ENCODE measurements around the gene CELSR2.

CELSR2 gene

DNA sequence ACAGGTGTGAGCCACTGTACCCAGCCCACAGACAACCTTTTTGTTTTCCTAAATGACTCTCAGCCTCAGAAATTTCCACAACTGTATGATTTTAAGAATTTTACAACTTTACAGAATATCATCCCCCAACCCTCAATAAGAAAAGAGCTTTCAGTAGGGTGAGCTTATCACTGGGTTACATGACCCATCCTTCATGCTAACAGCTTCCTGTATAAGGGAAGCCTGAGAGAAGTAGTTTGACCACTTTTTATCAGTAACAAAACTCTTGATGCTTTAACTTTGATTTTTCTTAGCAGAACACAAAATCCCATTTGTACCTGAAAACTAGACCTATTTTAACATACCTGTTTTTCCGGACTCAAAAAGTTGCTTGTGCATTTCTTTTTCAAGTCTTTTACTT is 67.2 kb downstream of the CELSR2 start:
- Histone ChIP-seq H3K4me3 (no peak overlapping the region), H3K27ac (no peak overlapping the region)
- TF ChIP-seq, protein P1, sequence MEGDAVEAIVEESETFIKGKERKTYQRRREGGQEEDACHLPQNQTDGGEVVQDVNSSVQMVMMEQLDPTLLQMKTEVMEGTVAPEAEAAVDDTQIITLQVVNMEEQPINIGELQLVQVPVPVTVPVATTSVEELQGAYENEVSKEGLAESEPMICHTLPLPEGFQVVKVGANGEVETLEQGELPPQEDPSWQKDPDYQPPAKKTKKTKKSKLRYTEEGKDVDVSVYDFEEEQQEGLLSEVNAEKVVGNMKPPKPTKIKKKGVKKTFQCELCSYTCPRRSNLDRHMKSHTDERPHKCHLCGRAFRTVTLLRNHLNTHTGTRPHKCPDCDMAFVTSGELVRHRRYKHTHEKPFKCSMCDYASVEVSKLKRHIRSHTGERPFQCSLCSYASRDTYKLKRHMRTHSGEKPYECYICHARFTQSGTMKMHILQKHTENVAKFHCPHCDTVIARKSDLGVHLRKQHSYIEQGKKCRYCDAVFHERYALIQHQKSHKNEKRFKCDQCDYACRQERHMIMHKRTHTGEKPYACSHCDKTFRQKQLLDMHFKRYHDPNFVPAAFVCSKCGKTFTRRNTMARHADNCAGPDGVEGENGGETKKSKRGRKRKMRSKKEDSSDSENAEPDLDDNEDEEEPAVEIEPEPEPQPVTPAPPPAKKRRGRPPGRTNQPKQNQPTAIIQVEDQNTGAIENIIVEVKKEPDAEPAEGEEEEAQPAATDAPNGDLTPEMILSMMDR (IDR thresholded peaks at IDR 0.05), result no peak
- no peak for DNase-seq (ENCODE audit: low spot score)

DNA sequence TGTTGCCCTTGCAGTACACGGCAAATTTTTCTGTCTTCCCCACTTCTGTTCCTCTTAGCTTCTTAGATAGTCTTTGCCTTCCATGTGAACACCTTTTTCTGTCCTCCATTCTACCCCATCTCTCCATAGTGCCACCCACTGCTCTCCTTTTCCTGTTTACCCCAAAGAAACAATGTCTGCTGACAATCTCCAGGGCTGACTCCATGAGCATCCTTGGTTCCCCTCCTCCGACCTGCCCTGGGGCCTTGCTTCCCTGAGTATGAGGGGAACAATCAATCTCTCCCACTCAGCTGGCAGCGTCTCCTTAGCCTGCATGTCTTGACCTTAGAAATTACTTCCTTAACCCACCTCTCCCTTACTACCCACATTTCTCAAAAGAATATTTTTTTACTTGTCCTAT is 69.8 kb downstream of the CELSR2 start:
- H3K27ac ChIP-seq, result no peak overlapping the region
- no peak for DNase-seq (ENCODE audit: low spot score)
- H3K4me3 ChIP-seq, result no peak overlapping the region
- TF ChIP-seq, protein P1 (IDR thresholded peaks at IDR 0.05), result no peak

GRCh38 chr1:109322974-109323373 is 73.6 kb downstream of the CELSR2 start:
- no peak overlapping the region for H3K27ac ChIP-seq
- TF ChIP-seq, protein P1 (IDR thresholded peaks at IDR 0.05), result no peak
- H3K4me3 ChIP-seq, result no peak overlapping the region
- DNase-seq (ENCODE audit: low spot score), result no peak

All from coronary artery (tissue), 2 donors.